Right lobe of liver (tissue), 6 donors: Measurements from ENCODE around the gene GTF3C2. TPM values are rescaled to one million over a fixed set of nuclear protein-coding genes. Genes with fewer than 3 reads are reported as not detected.

Experiments used
- ATAC-seq, 4 donors: fragments of 200-7000 bp; cut with Tn5 transposase; one replicate each; pipeline ENCODE4 v1.9.1; 2020; ENCODE audit warnings: mild to moderate bottlenecking in 4 of 4, moderate library complexity in 4 of 4
- DNase-seq, 3 donors: peaks; one replicate each; pipeline ENCODE4 v3.0.0-alpha.2; 2020
- H3K27ac ChIP-seq, 3 donors: fragments of 200-600 bp; one replicate each; pipeline ENCODE4 v1.8.0; 2022
- H3K27me3 ChIP-seq, 2 donors: fragments of 200-600 bp; one replicate each; pipeline ENCODE4 v1.8.0; 2022
- H3K36me3 ChIP-seq, 4 donors: fragments of 200-600 bp; sonication (generic) in 1 of 4; one replicate each; pipeline versions ENCODE4 v1.5.1 to v1.8.0; 2017 to 2022; ENCODE audit warnings: control low read depth in 1 of 4
- H3K4me1 ChIP-seq, 4 donors: fragments of 200-600 bp; sonication (generic) in 1 of 4; one replicate each; pipeline versions ENCODE4 v1.5.1 to v1.8.0; 2017 to 2022; ENCODE audit warnings: control low read depth in 1 of 4
- H3K4me3 ChIP-seq, 3 donors: fragments of 200-600 bp; one replicate each; pipeline ENCODE4 v1.8.0; 2022
- H3K9me3 ChIP-seq, 4 donors: fragments of 200-600 bp; sonication (generic) in 1 of 4; one replicate each; pipeline versions ENCODE4 v1.5.1 to v1.8.0; 2017 to 2022; ENCODE audit warnings: control low read depth in 1 of 4
- POLR2A ChIP-seq: fragments of 450-650 bp; IDR thresholded peaks from one replicate; pipeline ENCODE4 v1.6.1; 2017; ENCODE audit warnings: antibody characterized with exemption, mild to moderate bottlenecking
- WGBS: methylation state at CpG from one replicate; pipeline ENCODE4 v1.1.6; 2018; ENCODE audit warnings: low coverage, low lambda C conversion rate; ENCODE audit not compliant: insufficient coverage; ENCODE audit errors: missing lambda C conversion rate; 5-methylcytosine and 5-hydroxymethylcytosine counted together
- intact Hi-C, 2 donors: fragments of 100-400 bp; cut with DNase I; formaldehyde crosslinking; loops; one replicate each; pipeline versions ENCODE4 v1.11.2 to v1.14.1; 2022
- total RNA-seq, 6 experiments: library from RNA; depleted of rRNA in 2 of 6; stranded (reverse); fragments of >200 nt in 2 of 6; fragmentation: NEBNext Ultra II Directional in 3 of 6; extraction: Animal tissue kit (Norgen Biotek cat#: 25700) in 3 of 6; gene quantifications; one replicate each; pipeline versions ENCODE4 v1.1.0 to v1.2.4, GENCODE V29; 2016 to 2023
- TF ChIP-seq, protein P1 (sequence below), 4 donors: fragments of 200-600 bp in 3 of 4; fragments of 450-650 bp in 1 of 4; IDR thresholded peaks; one replicate each; pipeline versions ENCODE4 v1.5.1 to v1.8.0; 2016 to 2022; ENCODE audit warnings: antibody characterized with exemption in 4 of 4, mild to moderate bottlenecking in 2 of 4
- donor health status: DM: no; HTN: yes; CAD: no.
- donor health status: DM: no; HTN: no; CAD: no.
- donor health status: DM: no; HTN: no; CAD: no.
- donor health status: DM: no; HTN: yes; CAD: no.
- donor health status: DM: no; HTN: yes; CAD: no.

GTF3C2 gene
- total RNA-seq, 6 experiments from 2014 or later, result 13.4 to 20.1 (median 16.8) TPM

DNA sequence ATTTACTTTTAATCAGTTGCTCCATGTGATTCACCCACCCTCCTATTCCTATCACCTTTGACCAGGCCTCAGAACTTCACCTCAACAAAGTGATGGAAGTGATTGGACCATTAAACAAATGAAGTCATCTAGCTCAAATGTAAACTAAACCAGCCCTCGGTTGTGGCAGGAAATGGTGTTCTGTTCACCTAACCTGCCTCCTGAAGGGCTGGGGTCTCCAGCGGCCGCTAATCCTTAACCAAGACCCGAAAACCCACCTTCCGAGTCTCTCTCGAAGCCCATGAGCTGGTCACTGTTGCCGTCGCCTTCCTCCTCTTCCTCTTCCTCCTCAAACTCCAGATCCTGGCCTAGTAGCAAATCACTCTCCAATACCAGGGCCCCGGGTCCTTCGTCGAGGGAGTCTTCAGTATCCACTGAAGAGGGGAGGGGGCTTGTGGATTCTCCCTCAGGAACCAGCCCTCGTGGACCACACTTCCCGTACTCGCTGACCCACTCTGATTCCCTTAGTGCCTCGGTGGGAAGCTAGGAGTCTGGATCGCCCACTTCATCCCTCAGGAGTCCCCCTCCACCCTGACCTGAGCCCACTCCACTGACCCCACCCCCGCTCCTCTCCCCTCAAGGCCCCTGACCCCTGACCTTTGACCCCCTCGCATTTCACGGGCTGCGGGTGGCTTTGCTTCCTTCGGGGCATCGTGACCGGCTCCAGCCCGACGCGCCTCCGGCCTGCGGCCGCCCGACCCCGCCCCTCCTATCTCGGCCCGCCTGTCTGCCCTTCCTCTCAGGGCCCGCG is 23.5 kb upstream of the GTF3C2 start:
- ATAC-seq, result peak; percentile 46 to 56 (median 54)
- TF ChIP-seq, protein P1, sequence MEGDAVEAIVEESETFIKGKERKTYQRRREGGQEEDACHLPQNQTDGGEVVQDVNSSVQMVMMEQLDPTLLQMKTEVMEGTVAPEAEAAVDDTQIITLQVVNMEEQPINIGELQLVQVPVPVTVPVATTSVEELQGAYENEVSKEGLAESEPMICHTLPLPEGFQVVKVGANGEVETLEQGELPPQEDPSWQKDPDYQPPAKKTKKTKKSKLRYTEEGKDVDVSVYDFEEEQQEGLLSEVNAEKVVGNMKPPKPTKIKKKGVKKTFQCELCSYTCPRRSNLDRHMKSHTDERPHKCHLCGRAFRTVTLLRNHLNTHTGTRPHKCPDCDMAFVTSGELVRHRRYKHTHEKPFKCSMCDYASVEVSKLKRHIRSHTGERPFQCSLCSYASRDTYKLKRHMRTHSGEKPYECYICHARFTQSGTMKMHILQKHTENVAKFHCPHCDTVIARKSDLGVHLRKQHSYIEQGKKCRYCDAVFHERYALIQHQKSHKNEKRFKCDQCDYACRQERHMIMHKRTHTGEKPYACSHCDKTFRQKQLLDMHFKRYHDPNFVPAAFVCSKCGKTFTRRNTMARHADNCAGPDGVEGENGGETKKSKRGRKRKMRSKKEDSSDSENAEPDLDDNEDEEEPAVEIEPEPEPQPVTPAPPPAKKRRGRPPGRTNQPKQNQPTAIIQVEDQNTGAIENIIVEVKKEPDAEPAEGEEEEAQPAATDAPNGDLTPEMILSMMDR (IDR thresholded peaks at IDR 0.05), result no peak
- TF ChIP-seq POLR2A, result peak; percentile 77
- peaks cover 7 to 55% (median 15%) of the 10 kb centered on the region in 4 donors for H3K36me3 ChIP-seq
- peak; percentile 85 to 87 (median 86) for DNase-seq
- H3K27ac ChIP-seq, result peak overlapping the region; percentile 61 to 95 (median 93)
- peak overlapping the region; percentile 54 to 77 (median 65) for H3K4me3 ChIP-seq
- H3K4me1 ChIP-seq, result peaks cover 0 to 41% (median 15%) of the 10 kb centered on the region in 4 donors
- H3K9me3 ChIP-seq, result no peaks in the 10 kb centered on the region
- no peaks in the 10 kb centered on the region for H3K27me3 ChIP-seq
- intact Hi-C loops, result no loop called here
- under 1% methylated on average over 35 of the region's 35 CpGs for WGBS

DNA sequence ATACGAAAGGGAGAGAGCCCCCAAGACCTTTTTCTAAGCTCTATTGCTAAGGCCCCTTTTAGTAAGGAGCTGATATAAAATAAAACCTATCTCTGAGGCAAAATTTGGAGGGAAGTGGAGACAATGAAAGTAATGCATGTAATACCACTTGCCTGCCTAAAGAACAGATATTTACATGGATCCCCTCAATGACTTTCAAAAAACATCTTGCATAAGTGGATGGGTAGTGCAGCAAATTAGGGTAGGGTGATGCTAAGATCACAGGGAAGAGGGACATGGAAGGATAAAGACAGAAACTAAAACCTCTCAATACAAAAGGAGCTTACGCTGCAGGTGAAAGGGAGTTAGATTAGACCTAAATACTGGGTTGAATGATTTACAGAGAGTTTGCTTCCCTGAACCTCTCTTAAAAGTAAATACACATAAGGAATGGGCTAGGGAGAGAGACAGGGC is 22.8 kb upstream of the GTF3C2 start:
- no peaks in the 10 kb centered on the region for H3K9me3 ChIP-seq
- H3K27me3 ChIP-seq, result no peaks in the 10 kb centered on the region
- peak overlapping the region; percentile 61 to 95 (median 93) for H3K27ac ChIP-seq
- TF ChIP-seq POLR2A, result no peak
- TF ChIP-seq, protein P1 (IDR thresholded peaks at IDR 0.05), result no peak
- intact Hi-C loops, result no loop called here
- peaks cover 6 to 55% (median 18%) of the 10 kb centered on the region in 4 donors for H3K36me3 ChIP-seq
- 38% methylated on average over 2 of the region's 2 CpGs for WGBS
- H3K4me3 ChIP-seq, result peak overlapping the region; percentile 54 to 77 (median 65)
- ATAC-seq (no peak), DNase-seq (no peak)
- H3K4me1 ChIP-seq, result peaks cover 0 to 41% (median 15%) of the 10 kb centered on the region in 4 donors

DNA sequence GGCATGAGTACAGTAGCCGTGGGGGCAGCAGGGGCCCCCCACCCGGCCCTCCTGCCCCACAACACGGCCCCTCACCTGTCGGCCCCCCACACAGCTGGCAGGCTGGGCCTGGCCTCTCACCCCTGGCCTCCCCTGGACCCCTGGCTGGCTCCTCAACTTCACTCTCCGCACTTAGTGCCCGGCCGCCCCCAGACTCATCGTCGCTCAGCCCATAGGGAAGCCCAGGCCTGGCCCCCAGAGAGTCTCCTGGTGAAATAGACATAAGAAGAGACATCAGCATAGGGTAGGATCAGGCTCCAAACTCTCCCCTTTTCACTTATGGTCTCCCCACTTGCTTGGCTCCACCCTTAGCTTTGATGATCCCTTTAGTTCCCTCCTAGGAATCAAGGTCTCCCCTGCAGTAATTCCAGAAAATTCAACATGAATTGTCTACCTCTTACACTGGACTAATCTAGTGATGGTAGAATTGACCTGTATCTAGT is 22.3 kb upstream of the GTF3C2 start:
- no peak for ATAC-seq
- WGBS, result 80% methylated on average over 1 of the region's 9 CpGs
- H3K27me3 ChIP-seq, result no peaks in the 10 kb centered on the region
- H3K4me3 ChIP-seq, result peak overlapping the region in 2 of 3 donors; percentile 54 to 77
- peaks cover 0 to 41% (median 15%) of the 10 kb centered on the region in 4 donors for H3K4me1 ChIP-seq
- intact Hi-C loops, result no loop called here
- no peak for TF ChIP-seq POLR2A
- TF ChIP-seq, protein P1 (IDR thresholded peaks at IDR 0.05), result no peak
- no peaks in the 10 kb centered on the region for H3K9me3 ChIP-seq
- no peak for DNase-seq
- peak overlapping the region in 2 of 3 donors; percentile 61 to 95 for H3K27ac ChIP-seq
- peaks cover 6 to 55% (median 21%) of the 10 kb centered on the region in 4 donors for H3K36me3 ChIP-seq

DNA sequence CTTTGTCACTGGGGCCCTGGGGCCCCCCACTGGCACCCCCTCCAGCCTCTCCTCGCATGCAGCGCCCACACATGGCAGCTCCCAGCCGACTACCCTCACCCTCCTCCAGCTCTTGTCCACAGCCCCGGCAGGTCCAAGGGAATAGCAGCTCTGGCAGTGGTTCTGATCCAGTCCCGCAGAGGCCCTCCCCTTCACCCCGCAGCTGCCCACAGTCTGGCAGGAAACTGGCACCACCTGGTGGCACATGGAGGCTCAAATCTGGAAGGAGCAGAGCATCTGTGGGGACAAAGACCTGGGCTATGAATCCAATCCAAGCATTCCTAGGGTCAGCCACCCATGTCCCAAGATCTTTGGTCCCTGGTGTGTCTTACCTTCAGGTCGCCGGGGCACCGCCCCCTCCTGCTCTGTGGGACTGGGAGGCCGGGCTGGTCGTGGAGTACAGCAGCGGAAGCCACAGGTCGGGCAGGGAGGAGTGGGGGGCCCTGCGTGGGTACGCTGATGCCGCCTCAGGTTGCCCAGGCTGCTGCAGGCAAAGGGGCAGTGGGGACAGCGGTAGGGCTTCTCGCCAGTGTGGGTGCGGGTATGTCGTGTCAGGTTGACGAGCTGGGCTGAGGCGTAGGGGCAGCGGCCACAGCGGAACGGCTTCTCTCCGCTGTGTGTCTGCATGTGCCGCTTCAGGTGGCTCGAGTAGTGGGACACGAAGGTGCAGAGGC is 21.7 kb upstream of the GTF3C2 start:
- ATAC-seq, result peak in 2 of 4 donors; percentile 2 to 5
- TF ChIP-seq, protein P1 (IDR thresholded peaks at IDR 0.05), result peak in 3 of 4 donors; percentile 17 to 41 (median 21)
- no peak for TF ChIP-seq POLR2A
- Histone ChIP-seq H3K4me3 (no peak overlapping the region), H3K9me3 (no peaks in the 10 kb centered on the region), H3K27ac (peak overlapping the region in 1 of 3 donors; percentile 40), H3K27me3 (no peaks in the 10 kb centered on the region), H3K36me3 (peaks cover 6 to 57% (median 24%) of the 10 kb centered on the region in 4 donors), H3K4me1 (peaks cover 0 to 41% (median 15%) of the 10 kb centered on the region in 4 donors)
- DNase-seq, result peak in 2 of 3 donors; percentile 44 to 51
- 37% methylated on average over 3 of the region's 29 CpGs for WGBS
- intact Hi-C loops, result no loop called here
